Transverse colon (tissue), 4 donors: ENCODE results near the gene TENM4.

Source experiments
- EP300 ChIP-seq: sonication (generic); formaldehyde crosslinking; IDR thresholded peaks from one replicate; pipeline ENCODE4 v1.6.1; 2017; ENCODE audit warnings: antibody characterized with exemption, low read depth
- POLR2AphosphoS5 ChIP-seq, 3 donors: sonication (generic); formaldehyde crosslinking; IDR thresholded peaks; one replicate each; pipeline ENCODE4 v1.6.1; 2016; ENCODE audit warnings: antibody characterized with exemption in 3 of 3
- TF ChIP-seq, protein P1 (sequence below), 5 experiments: fragments of 200-600 bp in 3 of 5; fragments of 450-650 bp in 2 of 5; sonication (generic) in 3 of 5; IDR thresholded peaks; 1 replicate in 2 of 5; 2 replicates in 3 of 5; pipeline ENCODE4 v1.5.1; 2016 to 2017; ENCODE audit warnings: antibody characterized with exemption in 5 of 5, inconsistent platforms in 3 of 5, mild to moderate bottlenecking in 2 of 5, moderate library complexity in 1 of 5

DNA sequence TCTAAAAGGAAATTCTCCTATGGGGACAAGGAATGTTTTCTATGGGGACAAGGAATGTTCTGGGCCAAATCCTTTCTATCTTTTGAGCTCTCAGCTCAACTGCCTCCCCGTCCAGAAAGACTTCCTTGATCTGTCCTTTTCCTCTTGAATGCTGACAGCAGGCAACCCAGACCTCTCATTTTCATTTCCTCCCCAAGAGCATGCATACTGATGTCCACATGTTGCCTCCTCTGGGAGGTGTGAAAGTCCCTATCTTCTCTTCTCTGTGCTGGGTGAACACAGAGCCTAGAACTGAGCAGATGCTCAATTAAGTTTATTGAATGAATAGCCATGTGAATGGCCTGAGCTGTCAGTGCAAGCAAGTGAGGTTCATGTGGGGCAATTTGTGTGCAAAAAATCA lies 534.3 kb downstream of the TENM4 start:
- TF ChIP-seq, protein P1, sequence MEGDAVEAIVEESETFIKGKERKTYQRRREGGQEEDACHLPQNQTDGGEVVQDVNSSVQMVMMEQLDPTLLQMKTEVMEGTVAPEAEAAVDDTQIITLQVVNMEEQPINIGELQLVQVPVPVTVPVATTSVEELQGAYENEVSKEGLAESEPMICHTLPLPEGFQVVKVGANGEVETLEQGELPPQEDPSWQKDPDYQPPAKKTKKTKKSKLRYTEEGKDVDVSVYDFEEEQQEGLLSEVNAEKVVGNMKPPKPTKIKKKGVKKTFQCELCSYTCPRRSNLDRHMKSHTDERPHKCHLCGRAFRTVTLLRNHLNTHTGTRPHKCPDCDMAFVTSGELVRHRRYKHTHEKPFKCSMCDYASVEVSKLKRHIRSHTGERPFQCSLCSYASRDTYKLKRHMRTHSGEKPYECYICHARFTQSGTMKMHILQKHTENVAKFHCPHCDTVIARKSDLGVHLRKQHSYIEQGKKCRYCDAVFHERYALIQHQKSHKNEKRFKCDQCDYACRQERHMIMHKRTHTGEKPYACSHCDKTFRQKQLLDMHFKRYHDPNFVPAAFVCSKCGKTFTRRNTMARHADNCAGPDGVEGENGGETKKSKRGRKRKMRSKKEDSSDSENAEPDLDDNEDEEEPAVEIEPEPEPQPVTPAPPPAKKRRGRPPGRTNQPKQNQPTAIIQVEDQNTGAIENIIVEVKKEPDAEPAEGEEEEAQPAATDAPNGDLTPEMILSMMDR (IDR thresholded peaks at IDR 0.05): no peak
- no peak for TF ChIP-seq POLR2AphosphoS5 (IDR thresholded peaks at IDR 0.05)
- TF ChIP-seq EP300: no peak
